ENCODE measurements around the gene IFNL3. TPM values are rescaled to one million over a fixed set of nuclear protein-coding genes. Genes with fewer than 3 reads are reported as not detected.
"Not testable (repeated sequence)": the region's sequence is repeated elsewhere in the genome, so short reads cannot be mapped to it uniquely, and the experiment has no call there.

The IFNL3 gene
- total and polyA plus RNA-seq, 2 donors (not counting 1 experiment from before 2014, with no cell fraction given) = not detected

DNA sequence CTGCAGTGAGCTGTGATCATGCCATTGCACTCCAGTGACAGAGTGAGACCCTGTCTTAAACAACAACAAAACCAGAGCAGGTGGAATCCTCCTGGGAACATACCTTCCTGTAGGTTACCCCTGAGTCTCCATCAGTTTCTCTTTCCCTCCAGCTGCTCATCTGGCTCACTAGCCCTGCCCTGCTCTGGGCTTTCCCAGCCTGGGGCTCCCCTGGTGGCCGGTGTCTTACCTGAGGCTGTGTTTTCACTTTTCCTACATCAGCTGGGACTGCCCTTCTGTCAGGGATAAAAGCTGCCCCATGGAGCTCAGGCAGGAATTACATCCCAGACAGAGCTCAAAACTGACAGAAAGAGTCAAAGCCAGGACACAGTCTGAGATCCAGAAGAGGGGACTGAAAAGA, 23.3 kb upstream of the IFNL3 start, which contains the start of gene IFNL2:
Gene IFNL2 (plus strand): TSS at position 312 of the 400 bp plus-strand sequence. CDS start 173 bp downstream, outside the sequence.
- not testable (repeated sequence) for H3K36me3 ChIP-seq (ENCODE audit: control insufficient read depth, insufficient read depth, low read length); H3K79me2 ChIP-seq (ENCODE audit: control insufficient read depth, insufficient read depth, low read length); H2AFZ ChIP-seq (ENCODE audit: low read length); H3K27ac ChIP-seq (ENCODE audit: insufficient read depth, low read length); H4K20me1 ChIP-seq (ENCODE audit: control insufficient read depth, extremely low read depth, insufficient read depth, low read length); H3K9me3 ChIP-seq (ENCODE audit: control insufficient read depth, insufficient read depth, low read depth, low read length); H3K4me3 ChIP-seq (replicated peaks in 1 of 4; ENCODE audit: control extremely low read depth in 1 of 4, insufficient read depth in 1 of 4, low read depth in 3 of 4, low read length in 4 of 4); H3K9ac ChIP-seq (ENCODE audit: insufficient read depth, low read length); H3K4me1 ChIP-seq (ENCODE audit: control insufficient read depth, extremely low read depth, insufficient read depth, low read length); DNase-seq (ENCODE audit: low read depth in 2 of 2); H3K4me2 ChIP-seq (ENCODE audit: extremely low read depth, insufficient read depth, low read length)
- peaks cover 30% of the 10 kb centered on the region for H3K27me3 ChIP-seq (ENCODE audit: control insufficient read depth, insufficient read depth, low read length)

DNA sequence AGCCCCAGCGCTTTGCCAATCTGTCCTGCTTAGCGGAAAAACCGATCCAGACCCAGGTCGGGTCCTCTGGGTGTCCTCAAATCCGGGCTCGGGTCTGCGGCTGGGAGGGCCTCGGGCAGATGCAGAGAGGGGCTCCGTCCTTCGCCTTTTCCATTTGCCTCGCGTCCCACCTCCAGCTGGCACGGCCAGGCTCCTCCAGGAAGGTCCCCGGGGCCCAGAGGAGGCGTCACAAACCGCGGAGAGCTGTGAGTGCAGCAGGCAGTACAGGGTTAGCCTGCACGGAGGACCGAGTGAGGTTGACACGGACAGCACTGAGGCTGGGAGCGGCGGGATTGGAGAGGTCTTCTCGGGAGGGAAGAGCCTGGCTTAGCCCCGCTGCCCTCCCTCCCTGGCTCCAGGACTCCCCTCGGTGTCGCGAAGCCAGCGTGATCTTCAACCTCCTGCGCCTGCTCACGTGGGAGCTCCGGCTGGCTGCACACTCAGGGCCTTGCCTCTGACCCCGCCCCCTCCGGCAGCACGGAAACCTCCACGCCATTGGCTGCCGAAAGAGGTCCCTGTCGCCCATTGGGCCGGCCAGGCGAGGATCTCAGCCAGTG, 20.6 kb upstream of the IFNL3 start:
- no peaks in the 10 kb centered on the region for H3K79me2 ChIP-seq (ENCODE audit: control insufficient read depth, insufficient read depth, low read length)
- DNase-seq (ENCODE audit: low read depth in 2 of 2) = no peak
- H3K4me2 ChIP-seq (ENCODE audit: extremely low read depth, insufficient read depth, low read length) = no peak overlapping the region
- no peak overlapping the region for H3K4me3 ChIP-seq (replicated peaks in 1 of 4; ENCODE audit: control extremely low read depth in 1 of 4, insufficient read depth in 1 of 4, low read depth in 3 of 4, low read length in 4 of 4)
- H3K4me1 ChIP-seq (ENCODE audit: control insufficient read depth, extremely low read depth, insufficient read depth, low read length) = no peaks in the 10 kb centered on the region
- no peaks in the 10 kb centered on the region for H4K20me1 ChIP-seq (ENCODE audit: control insufficient read depth, extremely low read depth, insufficient read depth, low read length)
- H3K9me3 ChIP-seq (ENCODE audit: control insufficient read depth, insufficient read depth, low read depth, low read length) = no peaks in the 10 kb centered on the region
- H2AFZ ChIP-seq (ENCODE audit: low read length) = no peak overlapping the region
- H3K27ac ChIP-seq (ENCODE audit: insufficient read depth, low read length) = no peak overlapping the region
- no peak overlapping the region for H3K9ac ChIP-seq (ENCODE audit: insufficient read depth, low read length)
- no peaks in the 10 kb centered on the region for H3K36me3 ChIP-seq (ENCODE audit: control insufficient read depth, insufficient read depth, low read length)
- TF ChIP-seq, protein P1, sequence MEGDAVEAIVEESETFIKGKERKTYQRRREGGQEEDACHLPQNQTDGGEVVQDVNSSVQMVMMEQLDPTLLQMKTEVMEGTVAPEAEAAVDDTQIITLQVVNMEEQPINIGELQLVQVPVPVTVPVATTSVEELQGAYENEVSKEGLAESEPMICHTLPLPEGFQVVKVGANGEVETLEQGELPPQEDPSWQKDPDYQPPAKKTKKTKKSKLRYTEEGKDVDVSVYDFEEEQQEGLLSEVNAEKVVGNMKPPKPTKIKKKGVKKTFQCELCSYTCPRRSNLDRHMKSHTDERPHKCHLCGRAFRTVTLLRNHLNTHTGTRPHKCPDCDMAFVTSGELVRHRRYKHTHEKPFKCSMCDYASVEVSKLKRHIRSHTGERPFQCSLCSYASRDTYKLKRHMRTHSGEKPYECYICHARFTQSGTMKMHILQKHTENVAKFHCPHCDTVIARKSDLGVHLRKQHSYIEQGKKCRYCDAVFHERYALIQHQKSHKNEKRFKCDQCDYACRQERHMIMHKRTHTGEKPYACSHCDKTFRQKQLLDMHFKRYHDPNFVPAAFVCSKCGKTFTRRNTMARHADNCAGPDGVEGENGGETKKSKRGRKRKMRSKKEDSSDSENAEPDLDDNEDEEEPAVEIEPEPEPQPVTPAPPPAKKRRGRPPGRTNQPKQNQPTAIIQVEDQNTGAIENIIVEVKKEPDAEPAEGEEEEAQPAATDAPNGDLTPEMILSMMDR (conservative IDR thresholded peaks at IDR 0.05 in 1 of 2, IDR thresholded peaks at IDR 0.05 in 1 of 2; ENCODE audit: low read depth in 1 of 2, low read length in 2 of 2) = no peak
- no peak for TF ChIP-seq EZH2 (IDR thresholded peaks at IDR 0.05; ENCODE audit: low read length, missing control alignments)
- peaks cover 37% of the 10 kb centered on the region for H3K27me3 ChIP-seq (ENCODE audit: control insufficient read depth, insufficient read depth, low read length)

DNA sequence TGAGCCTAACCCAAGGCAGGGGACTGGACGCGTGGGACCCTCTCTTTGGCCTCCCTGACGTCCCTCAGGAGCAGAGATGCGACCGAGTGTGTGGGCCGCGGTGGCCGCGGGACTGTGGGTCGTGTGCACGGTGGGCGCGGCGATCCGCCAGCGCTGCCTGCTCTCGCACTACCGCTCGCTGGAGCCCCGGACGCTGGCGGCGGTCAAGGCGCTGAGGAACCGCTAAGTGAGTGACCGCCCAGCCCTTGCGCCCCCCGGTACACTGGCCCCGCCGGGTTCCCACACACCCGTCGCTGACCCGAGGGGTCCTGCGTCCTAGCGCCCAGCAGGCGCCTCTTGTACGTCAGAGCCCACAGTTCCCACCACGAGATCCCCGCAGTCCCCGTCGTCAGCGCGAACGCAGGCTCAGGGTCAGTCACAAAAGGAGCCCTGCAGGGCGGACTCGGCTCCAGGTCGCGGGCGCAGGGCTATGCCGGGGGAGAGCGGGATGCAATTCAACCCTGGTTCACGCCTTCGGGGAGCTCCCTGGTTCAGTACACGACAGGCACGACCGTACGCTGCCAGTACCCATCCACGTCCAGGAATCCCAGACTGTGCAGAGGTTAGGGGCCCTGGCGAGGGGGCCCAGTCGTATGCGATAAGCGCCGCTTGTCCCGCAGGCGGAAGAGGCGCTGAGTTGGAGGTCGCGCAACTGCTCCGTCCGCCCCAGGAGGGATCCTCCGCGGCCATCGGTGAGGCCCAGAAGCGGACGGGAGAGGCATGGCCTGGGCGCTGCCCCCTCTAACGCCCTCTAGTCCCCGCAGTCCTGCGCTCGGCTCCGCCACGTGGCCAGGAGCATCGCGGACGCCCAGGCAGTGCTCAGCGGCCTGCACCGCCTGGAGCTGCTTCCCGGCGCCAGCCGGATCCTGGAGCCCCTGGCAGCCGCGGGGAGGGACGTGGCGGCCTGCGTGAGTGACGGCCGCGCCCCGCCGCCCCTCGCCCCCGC, 19.8 kb upstream of the IFNL3 start:
- Histone ChIP-seq H3K27ac (ENCODE audit: insufficient read depth, low read length) (no peak overlapping the region), H3K4me2 (ENCODE audit: extremely low read depth, insufficient read depth, low read length) (no peak overlapping the region), H3K79me2 (ENCODE audit: control insufficient read depth, insufficient read depth, low read length) (no peaks in the 10 kb centered on the region), H3K27me3 (ENCODE audit: control insufficient read depth, insufficient read depth, low read length) (peaks cover 34% of the 10 kb centered on the region), H3K9me3 (ENCODE audit: control insufficient read depth, insufficient read depth, low read depth, low read length) (no peaks in the 10 kb centered on the region), H4K20me1 (ENCODE audit: control insufficient read depth, extremely low read depth, insufficient read depth, low read length) (no peaks in the 10 kb centered on the region), H3K36me3 (ENCODE audit: control insufficient read depth, insufficient read depth, low read length) (no peaks in the 10 kb centered on the region), H2AFZ (ENCODE audit: low read length) (no peak overlapping the region), H3K4me3 (replicated peaks in 1 of 4; ENCODE audit: control extremely low read depth in 1 of 4, insufficient read depth in 1 of 4, low read depth in 3 of 4, low read length in 4 of 4) (no peak overlapping the region), H3K4me1 (ENCODE audit: control insufficient read depth, extremely low read depth, insufficient read depth, low read length) (no peaks in the 10 kb centered on the region), H3K9ac (ENCODE audit: insufficient read depth, low read length) (no peak overlapping the region)
- peak in 1 of 2 donors; percentile 9 for DNase-seq (ENCODE audit: low read depth in 2 of 2)
- peak; percentile 72 for TF ChIP-seq EZH2 (IDR thresholded peaks at IDR 0.05; ENCODE audit: low read length, missing control alignments)
- TF ChIP-seq, protein P1 (conservative IDR thresholded peaks at IDR 0.05 in 1 of 2, IDR thresholded peaks at IDR 0.05 in 1 of 2; ENCODE audit: low read depth in 1 of 2, low read length in 2 of 2) = no peak

Measured in fibroblast of lung (primary cell).